PC-3 (cell line): ENCODE results near the gene GJB5.

Experiments used
- EZH2 ChIP-seq: fragments of 300-600 bp; sonication (generic); IDR thresholded peaks from one replicate; pipeline ENCODE4 v1.6.1; 2017; ENCODE audit warnings: antibody characterized with exemption, mild to moderate bottlenecking, low read length; ENCODE audit not compliant: unreplicated experiment
- EZH2phosphoT487 ChIP-seq: fragments of 300-600 bp; sonication (generic); IDR thresholded peaks from 2 replicates; pipeline ENCODE4 v1.6.1; 2018; ENCODE audit warnings: mild to moderate bottlenecking, antibody characterized with exemption, low read length, borderline replicate concordance
- TF ChIP-seq, protein P1 (sequence below): fragments of 300-600 bp; sonication (generic); conservative IDR thresholded peaks from 2 replicates; pipeline ENCODE4 v1.5.1; 2017; ENCODE audit warnings: antibody characterized with exemption, low read depth, mild to moderate bottlenecking, low read length

DNA sequence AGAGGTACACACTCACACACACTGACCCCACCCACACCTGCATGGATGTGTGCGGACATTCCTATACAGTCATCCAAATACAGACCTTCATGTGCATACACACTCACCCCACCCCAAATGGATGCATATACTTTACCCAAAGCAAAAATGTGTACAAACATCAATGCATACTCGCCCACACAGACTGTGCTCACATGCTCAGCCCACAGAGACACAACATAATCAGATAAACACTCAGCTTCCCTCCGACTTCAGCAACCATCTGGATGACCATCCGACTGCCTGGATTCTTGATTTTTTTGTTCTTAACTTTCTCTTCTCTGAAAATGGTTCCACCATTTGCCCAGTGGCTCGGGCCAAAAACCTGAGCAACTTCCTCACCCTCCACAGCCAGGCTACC lies 24.4 kb upstream of the GJB5 start:
- TF ChIP-seq EZH2: no peak
- TF ChIP-seq, protein P1, sequence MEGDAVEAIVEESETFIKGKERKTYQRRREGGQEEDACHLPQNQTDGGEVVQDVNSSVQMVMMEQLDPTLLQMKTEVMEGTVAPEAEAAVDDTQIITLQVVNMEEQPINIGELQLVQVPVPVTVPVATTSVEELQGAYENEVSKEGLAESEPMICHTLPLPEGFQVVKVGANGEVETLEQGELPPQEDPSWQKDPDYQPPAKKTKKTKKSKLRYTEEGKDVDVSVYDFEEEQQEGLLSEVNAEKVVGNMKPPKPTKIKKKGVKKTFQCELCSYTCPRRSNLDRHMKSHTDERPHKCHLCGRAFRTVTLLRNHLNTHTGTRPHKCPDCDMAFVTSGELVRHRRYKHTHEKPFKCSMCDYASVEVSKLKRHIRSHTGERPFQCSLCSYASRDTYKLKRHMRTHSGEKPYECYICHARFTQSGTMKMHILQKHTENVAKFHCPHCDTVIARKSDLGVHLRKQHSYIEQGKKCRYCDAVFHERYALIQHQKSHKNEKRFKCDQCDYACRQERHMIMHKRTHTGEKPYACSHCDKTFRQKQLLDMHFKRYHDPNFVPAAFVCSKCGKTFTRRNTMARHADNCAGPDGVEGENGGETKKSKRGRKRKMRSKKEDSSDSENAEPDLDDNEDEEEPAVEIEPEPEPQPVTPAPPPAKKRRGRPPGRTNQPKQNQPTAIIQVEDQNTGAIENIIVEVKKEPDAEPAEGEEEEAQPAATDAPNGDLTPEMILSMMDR: no peak
- no peak for TF ChIP-seq EZH2phosphoT487
